ENCODE data around the gene ENOPH1. TPM values are rescaled to one million over a fixed set of nuclear protein-coding genes. Genes with fewer than 3 reads are reported as not detected.

Gene ENOPH1
- total RNA-seq, 1 donor from 2014 or later, result 35.6 TPM

DNA sequence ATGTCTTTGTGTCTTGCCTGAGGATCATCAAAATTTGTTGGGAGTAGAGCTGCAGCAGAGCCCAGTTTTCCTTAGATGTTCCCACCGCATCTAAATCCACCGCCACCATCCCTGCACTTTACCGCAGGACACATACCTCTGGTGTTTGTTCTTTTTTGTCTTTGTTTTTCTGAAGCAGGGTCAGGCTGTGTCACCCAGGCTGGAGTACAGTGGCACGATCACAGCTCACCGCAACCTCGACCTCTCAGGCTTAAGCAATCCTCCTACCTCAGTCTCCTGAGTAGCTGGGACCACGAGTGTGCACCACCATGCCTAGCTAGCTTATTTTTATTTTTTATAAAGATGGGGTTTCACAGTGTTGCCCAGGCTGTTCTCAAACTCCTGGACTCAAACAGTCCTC lies 4.6 kb downstream of the ENOPH1 start:
- Mint-ChIP-seq H3K27ac (no peak overlapping the region), H3K27me3 (no peaks in the 10 kb centered on the region), H3K36me3 (peaks cover 31% of the 10 kb centered on the region), H3K9me3 (peaks cover 6% of the 10 kb centered on the region), H3K4me3 (no peak overlapping the region), H3K4me1 (ENCODE audit: unreplicated experiment) (peaks cover 40% of the 10 kb centered on the region)
- no peak for DNase-seq (ENCODE audit: extremely low spot score, unreplicated experiment)
- TF ChIP-seq, protein P1, sequence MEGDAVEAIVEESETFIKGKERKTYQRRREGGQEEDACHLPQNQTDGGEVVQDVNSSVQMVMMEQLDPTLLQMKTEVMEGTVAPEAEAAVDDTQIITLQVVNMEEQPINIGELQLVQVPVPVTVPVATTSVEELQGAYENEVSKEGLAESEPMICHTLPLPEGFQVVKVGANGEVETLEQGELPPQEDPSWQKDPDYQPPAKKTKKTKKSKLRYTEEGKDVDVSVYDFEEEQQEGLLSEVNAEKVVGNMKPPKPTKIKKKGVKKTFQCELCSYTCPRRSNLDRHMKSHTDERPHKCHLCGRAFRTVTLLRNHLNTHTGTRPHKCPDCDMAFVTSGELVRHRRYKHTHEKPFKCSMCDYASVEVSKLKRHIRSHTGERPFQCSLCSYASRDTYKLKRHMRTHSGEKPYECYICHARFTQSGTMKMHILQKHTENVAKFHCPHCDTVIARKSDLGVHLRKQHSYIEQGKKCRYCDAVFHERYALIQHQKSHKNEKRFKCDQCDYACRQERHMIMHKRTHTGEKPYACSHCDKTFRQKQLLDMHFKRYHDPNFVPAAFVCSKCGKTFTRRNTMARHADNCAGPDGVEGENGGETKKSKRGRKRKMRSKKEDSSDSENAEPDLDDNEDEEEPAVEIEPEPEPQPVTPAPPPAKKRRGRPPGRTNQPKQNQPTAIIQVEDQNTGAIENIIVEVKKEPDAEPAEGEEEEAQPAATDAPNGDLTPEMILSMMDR (conservative IDR thresholded peaks at IDR 0.05), result no peak

DNA sequence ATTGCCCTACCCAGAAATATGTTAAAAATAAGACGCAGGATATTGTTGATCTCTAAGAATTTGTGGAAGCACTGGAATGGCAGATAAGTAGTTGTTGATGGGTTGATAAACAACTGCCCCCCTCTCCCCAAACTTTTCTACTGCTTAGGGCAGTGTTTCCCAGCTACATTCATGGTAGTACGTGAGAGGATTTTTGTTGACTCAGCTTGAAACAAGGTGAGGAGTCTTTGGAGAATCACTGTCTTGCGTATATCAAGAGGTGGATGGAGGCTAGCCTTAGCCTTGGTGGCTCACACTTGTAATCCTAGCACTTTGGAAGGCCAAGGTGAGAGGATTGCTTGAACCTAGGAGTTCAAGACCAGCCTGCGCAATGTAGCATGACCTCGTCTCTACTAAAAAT lies 5.7 kb downstream of the ENOPH1 start:
- Mint-ChIP-seq H3K27me3 (no peaks in the 10 kb centered on the region), H3K4me3 (no peak overlapping the region), H3K9me3 (peaks cover 6% of the 10 kb centered on the region), H3K4me1 (ENCODE audit: unreplicated experiment) (peaks cover 40% of the 10 kb centered on the region), H3K36me3 (peaks cover 36% of the 10 kb centered on the region), H3K27ac (no peak overlapping the region)
- TF ChIP-seq, protein P1 (conservative IDR thresholded peaks at IDR 0.05), result no peak
- no peak for DNase-seq (ENCODE audit: extremely low spot score, unreplicated experiment)

DNA sequence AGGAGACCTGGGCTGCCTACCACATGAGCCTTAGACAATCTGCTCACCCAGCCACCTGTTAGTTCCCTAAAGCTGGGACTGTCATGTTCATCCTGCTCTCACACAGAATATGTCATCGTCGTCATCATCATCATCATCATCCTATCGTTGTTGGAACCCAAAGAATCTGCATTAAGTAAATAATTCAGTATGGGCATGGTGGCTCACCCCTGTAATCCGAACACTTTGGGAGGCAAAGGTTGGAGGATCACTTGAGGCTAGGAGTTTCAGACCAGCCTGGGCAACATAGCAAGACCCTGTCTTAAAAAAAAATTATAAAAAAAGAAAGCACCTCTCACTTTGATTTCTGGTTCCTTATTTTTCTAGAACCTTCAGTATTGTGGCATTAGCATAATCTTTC lies 6.4 kb downstream of the ENOPH1 start:
- Mint-ChIP-seq H3K27me3 (no peaks in the 10 kb centered on the region), H3K4me3 (no peak overlapping the region), H3K27ac (peak overlapping the region; percentile 83), H3K9me3 (peaks cover 6% of the 10 kb centered on the region), H3K36me3 (peaks cover 37% of the 10 kb centered on the region), H3K4me1 (ENCODE audit: unreplicated experiment) (peaks cover 40% of the 10 kb centered on the region)
- TF ChIP-seq, protein P1 (conservative IDR thresholded peaks at IDR 0.05), result no peak
- DNase-seq (ENCODE audit: extremely low spot score, unreplicated experiment), result no peak

DNA sequence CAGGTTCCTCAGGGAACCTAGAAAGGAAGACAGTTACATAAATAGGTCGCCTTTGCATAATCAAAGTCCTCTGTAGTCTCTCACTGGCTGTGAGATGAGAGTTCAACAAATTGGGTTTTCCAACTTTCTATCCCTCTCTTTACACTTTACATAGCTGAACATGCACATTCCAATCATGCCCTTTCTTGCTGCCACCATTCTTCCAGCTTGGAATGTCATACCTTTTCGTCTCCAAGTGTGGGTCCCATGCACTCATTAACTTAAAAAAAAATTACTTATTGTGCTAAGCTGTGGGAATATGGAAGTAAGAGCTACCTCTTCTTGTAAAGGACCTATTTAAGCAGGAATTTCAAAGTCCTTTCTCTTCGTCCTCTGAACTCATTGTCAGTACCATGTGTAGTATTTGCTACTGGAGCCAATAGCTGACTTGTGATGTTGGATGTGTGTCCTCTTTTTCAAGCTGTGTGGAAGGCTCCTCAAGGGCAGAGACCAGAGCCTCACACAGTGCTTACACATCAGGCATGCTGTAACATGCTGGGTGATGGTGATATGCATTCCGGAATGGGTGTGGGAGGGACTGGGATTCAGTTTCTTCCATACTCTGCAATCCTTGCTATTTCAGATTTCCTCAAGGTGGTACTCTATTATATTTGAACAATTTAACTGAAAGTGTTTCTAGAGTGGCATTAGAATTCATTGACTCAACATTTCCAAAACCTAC lies 7.1 kb downstream of the ENOPH1 start:
- DNase-seq (ENCODE audit: extremely low spot score, unreplicated experiment), result no peak
- H3K36me3 Mint-ChIP-seq, result peaks cover 40% of the 10 kb centered on the region
- H3K4me3 Mint-ChIP-seq, result peak overlapping the region; percentile 63

DNA sequence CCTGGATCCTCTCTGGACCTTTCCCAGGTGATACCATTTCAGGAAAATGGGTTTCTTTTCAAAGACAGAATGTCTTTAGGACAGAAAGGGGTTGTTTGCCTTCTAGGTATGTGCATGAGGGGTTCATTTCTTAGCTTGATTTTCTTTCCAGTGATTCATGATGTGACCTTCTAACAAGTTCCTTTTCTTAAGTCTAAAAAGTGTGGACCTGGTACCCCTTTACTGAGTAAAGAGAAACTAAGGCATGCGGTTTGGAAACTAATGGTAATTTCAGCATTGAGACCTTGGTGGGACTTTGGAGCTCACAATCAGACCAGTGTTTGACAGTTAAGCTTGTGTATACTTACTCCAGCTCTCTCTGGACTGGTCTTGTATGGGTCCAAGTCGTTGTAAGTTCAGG lies 8.7 kb downstream of the ENOPH1 start:
- Mint-ChIP-seq H3K4me1 (ENCODE audit: unreplicated experiment) (peaks cover 24% of the 10 kb centered on the region), H3K27ac (no peak overlapping the region), H3K9me3 (peaks cover 6% of the 10 kb centered on the region), H3K27me3 (no peaks in the 10 kb centered on the region), H3K4me3 (no peak overlapping the region), H3K36me3 (peaks cover 35% of the 10 kb centered on the region)
- TF ChIP-seq, protein P1 (conservative IDR thresholded peaks at IDR 0.05), result no peak
- no peak for DNase-seq (ENCODE audit: extremely low spot score, unreplicated experiment)

More for the DNA sequence above, 7.1 kb downstream of the ENOPH1 start:
- Mint-ChIP-seq H3K4me1 (ENCODE audit: unreplicated experiment) (peaks cover 34% of the 10 kb centered on the region), H3K27me3 (no peaks in the 10 kb centered on the region), H3K27ac (peak overlapping the region; percentile 83), H3K9me3 (peaks cover 6% of the 10 kb centered on the region)
- TF ChIP-seq, protein P1 (conservative IDR thresholded peaks at IDR 0.05), result no peak

Measured in type B pancreatic cell (in vitro differentiated cells).